SK-N-SH (cell line): ENCODE data around the gene SIK2. TPM values are rescaled to one million over a fixed set of nuclear protein-coding genes. Genes with fewer than 3 reads are reported as not detected.

Experiments used
- CTCF ChIA-PET: fragments of 300-600, 350-600 bp; formaldehyde crosslinking; extraction: SDS; loops from one replicate; lab custom pipeline; 2021; lab: Yijun Ruan, JAX
- POLR2A ChIA-PET: fragments of 350-600 bp; sonication (Branson Sonifier 250); formaldehyde crosslinking; extraction: SDS; loops from one replicate; lab custom pipeline; 2020; ENCODE audit warnings: antibody characterized with exemption, inconsistent platforms; lab: Yijun Ruan, JAX
- DNase-seq: peaks from one replicate; pipeline ENCODE4 v3.0.0; 2012
- H2AFZ ChIP-seq: fragments of 200-600 bp; sonication (generic); 2 replicates; pipeline ENCODE4 v1.8.1; 2016; ENCODE audit warnings: antibody characterized with exemption, mild to moderate bottlenecking, low read depth
- H3F3A ChIP-seq: fragments of 200-600 bp; sonication (generic); replicated peaks from 2 replicates; pipeline ENCODE3; 2016; ENCODE audit warnings: antibody characterized with exemption, mild to moderate bottlenecking; ENCODE audit not compliant: insufficient read depth
- H3K27ac ChIP-seq, 2 experiments: fragments of 200-500 bp in 1 of 2; fragments of 200-600 bp in 1 of 2; sonication (Bioruptor generic) in 1 of 2; sonication (generic), shearing (Covaris generic) in 1 of 2; 2 replicates each; pipeline versions ENCODE4 v1.5.1 to v1.6.1; 2014 to 2016; ENCODE audit warnings: low read depth in 2 of 2, inconsistent platforms in 1 of 2, low read length in 1 of 2, mild to moderate bottlenecking in 1 of 2, mixed read lengths in 1 of 2
- H3K27me3 ChIP-seq: fragments of 200-600 bp; sonication (generic), shearing (Covaris generic); 2 replicates; pipeline ENCODE4 v1.6.1; 2016; ENCODE audit warnings: mixed run types; ENCODE audit not compliant: insufficient read depth
- H3K36me3 ChIP-seq, 2 experiments: fragments of 200-500 bp in 1 of 2; fragments of 200-600 bp in 1 of 2; sonication (Bioruptor generic) in 1 of 2; sonication (generic) in 1 of 2; replicated peaks in 1 of 2; 2 replicates each; pipeline versions ENCODE3 to v1.5.1; 2014 to 2016; ENCODE audit warnings: low read length in 1 of 2, mild to moderate bottlenecking in 1 of 2; ENCODE audit not compliant: insufficient read depth in 2 of 2, control insufficient read depth in 1 of 2
- H3K4me1 ChIP-seq, 2 experiments: fragments of 200-500 bp in 1 of 2; fragments of 200-600 bp in 1 of 2; sonication (Bioruptor generic) in 1 of 2; sonication (generic), shearing (Covaris generic) in 1 of 2; 2 replicates each; pipeline versions ENCODE4 v1.5.1 to v1.6.1; 2014 to 2016; ENCODE audit warnings: low read depth in 1 of 2, low read length in 1 of 2, mixed run types in 1 of 2; ENCODE audit not compliant: insufficient read depth in 2 of 2, control insufficient read depth in 1 of 2
- H3K4me2 ChIP-seq: fragments of 200-600 bp; sonication (generic), shearing (Covaris generic); 2 replicates; pipeline ENCODE4 v1.6.1; 2017; ENCODE audit warnings: mixed run types
- H3K4me3 ChIP-seq, 2 experiments: fragments of 200-500 bp in 1 of 2; fragments of 200-600 bp in 1 of 2; sonication (Bioruptor generic) in 1 of 2; sonication (generic), shearing (Covaris generic) in 1 of 2; 2 replicates each; pipeline versions ENCODE4 v1.5.1 to v1.8.1; 2014 to 2016; ENCODE audit warnings: low read depth in 2 of 2, inconsistent platforms in 1 of 2, low read length in 1 of 2, mild to moderate bottlenecking in 1 of 2, mixed read lengths in 1 of 2, moderate library complexity in 1 of 2
- H3K79me2 ChIP-seq: fragments of 200-600 bp; sonication (generic); 2 replicates; pipeline ENCODE4 v1.8.1; 2017; ENCODE audit warnings: mild to moderate bottlenecking; ENCODE audit not compliant: insufficient read depth
- H3K9ac ChIP-seq: fragments of 200-600 bp; sonication (generic); 2 replicates; pipeline ENCODE4 v1.6.1; 2017; ENCODE audit warnings: mixed run types
- H3K9me2 ChIP-seq: fragments of 200-600 bp; sonication (generic); 2 replicates; pipeline ENCODE4 v1.6.1; 2017; ENCODE audit warnings: mixed run types
- H3K9me3 ChIP-seq: fragments of 200-600 bp; sonication (generic); 2 replicates; pipeline ENCODE4 v1.6.1; 2017; ENCODE audit warnings: mixed run types, mild to moderate bottlenecking, moderate library complexity
- H4K20me1 ChIP-seq: fragments of 200-600 bp; sonication (generic); 2 replicates; pipeline ENCODE4 v1.6.1; 2017; ENCODE audit warnings: mild to moderate bottlenecking, mixed run types; ENCODE audit not compliant: insufficient read depth
- CHD2 ChIP-seq: fragments of 150-350 bp; IDR thresholded peaks from 2 replicates; pipeline ENCODE4 v1.6.1; 2018; ENCODE audit warnings: low read length; ENCODE audit not compliant: partially characterized antibody
- EP300 ChIP-seq, 2 experiments: IDR thresholded peaks; 2 replicates each; pipeline versions ENCODE4 v1.4.0 to v1.6.1; 2012; ENCODE audit warnings: borderline replicate concordance in 1 of 2, low read depth in 1 of 2, low read length in 1 of 2
- EZH2phosphoT487 ChIP-seq: fragments of 200-600 bp; sonication (generic); IDR thresholded peaks from 2 replicates; pipeline ENCODE4 v1.6.1; 2017; ENCODE audit warnings: low read depth, mixed run types, mild to moderate bottlenecking, antibody characterized with exemption, moderate library complexity, borderline replicate concordance
- FOSL2 ChIP-seq: IDR thresholded peaks from 2 replicates; pipeline ENCODE4 v1.4.0; 2012; ENCODE audit warnings: low read depth, mild to moderate bottlenecking, moderate library complexity, borderline replicate concordance
- FOXJ3 ChIP-seq: sonication (generic); formaldehyde crosslinking; IDR thresholded peaks from 2 replicates; pipeline ENCODE4 v1.5.1; 2020; ENCODE audit warnings: mild to moderate bottlenecking, missing genetic modification reagents
- FOXM1 ChIP-seq: IDR thresholded peaks from 2 replicates; pipeline ENCODE4 v1.4.0; 2012; ENCODE audit warnings: low read depth, mild to moderate bottlenecking
- GABPA ChIP-seq: IDR thresholded peaks from 2 replicates; pipeline ENCODE4 v1.4.0; 2012; ENCODE audit warnings: low read depth, mild to moderate bottlenecking
- JUND ChIP-seq: IDR thresholded peaks from 2 replicates; pipeline ENCODE4 v1.4.0; 2012
- MXI1 ChIP-seq: IDR thresholded peaks from 2 replicates; pipeline ENCODE4 v1.6.1; 2012; ENCODE audit warnings: mild to moderate bottlenecking, low read depth, low read length, improper control_type of control experiment
- NRF1 ChIP-seq: IDR thresholded peaks from 2 replicates; pipeline ENCODE4 v1.6.1; 2012; ENCODE audit warnings: low read depth, mild to moderate bottlenecking, low read length
- RAD21 ChIP-seq: IDR thresholded peaks from 2 replicates; pipeline ENCODE4 v1.6.1; 2012; ENCODE audit warnings: mild to moderate bottlenecking, low read length
- RCOR1 ChIP-seq: fragments of 150-350 bp; IDR thresholded peaks from 2 replicates; pipeline ENCODE4 v1.6.1; 2017; ENCODE audit warnings: antibody characterized with exemption, low read length
- REST ChIP-seq: IDR thresholded peaks from 2 replicates; pipeline ENCODE4 v1.6.1; 2012; ENCODE audit warnings: mild to moderate bottlenecking, low read depth, low read length, moderate library complexity
- RFX5 ChIP-seq: IDR thresholded peaks from 2 replicates; pipeline ENCODE4 v1.6.1; 2012; ENCODE audit warnings: mild to moderate bottlenecking, improper control_type of control experiment, low read length
- RXRA ChIP-seq: IDR thresholded peaks from 2 replicates; pipeline ENCODE4 v1.4.0; 2012; ENCODE audit warnings: low read depth, mild to moderate bottlenecking, borderline replicate concordance
- SMC3 ChIP-seq: IDR thresholded peaks from 2 replicates; pipeline ENCODE4 v1.6.1; 2012; ENCODE audit warnings: low read depth, low read length, improper control_type of control experiment
- TCF12 ChIP-seq: IDR thresholded peaks from 2 replicates; pipeline ENCODE4 v1.4.0; 2012
- TEAD4 ChIP-seq: IDR thresholded peaks from 2 replicates; pipeline ENCODE4 v1.4.0; 2012; ENCODE audit warnings: mild to moderate bottlenecking, borderline replicate concordance; ENCODE audit not compliant: insufficient read depth
- YY1 ChIP-seq: IDR thresholded peaks from 2 replicates; pipeline ENCODE4 v1.4.0; 2012; ENCODE audit warnings: low read depth, mild to moderate bottlenecking
- WGBS: methylation state at CpG from one replicate; pipeline ENCODE4 v1.1.6; 2017; ENCODE audit warnings: low lambda C conversion rate; 5-methylcytosine and 5-hydroxymethylcytosine counted together
- polyA plus RNA-seq, 3 experiments: library from polyadenylated mRNA; depleted of rRNA; stranded (reverse); fragments of >200 nt; gene quantifications; 2 replicates each; pipeline ENCODE4 v1.2.3, GENCODE V29; 2012

The SIK2 gene
- polyA plus RNA-seq, 1 of the 3 experiments (the other 2 are of a cell fraction): 8.9 TPM

GRCh38 chr11:111642542-111642941 lies 40.3 kb downstream of the SIK2 start:
- CTCF ChIA-PET: interaction anchor here (0.7 kb wide), 1 partner anchor 38 kb away, joined by 3 read pairs; no protein-coding TSS in a partner anchor
- Histone ChIP-seq H4K20me1 (no peaks in the 10 kb centered on the region), H3K9ac (no peak overlapping the region), H3K9me2 (no peaks in the 10 kb centered on the region), H3K27ac (no peak overlapping the region), H3K4me3 (no peak overlapping the region), H3K27me3 (no peaks in the 10 kb centered on the region), H3K4me1 (no peaks in the 10 kb centered on the region), H3K4me2 (no peak overlapping the region), H3F3A (no peaks in the 10 kb centered on the region), H3K9me3 (no peaks in the 10 kb centered on the region), H2AFZ (no peak overlapping the region), H3K79me2 (peaks cover 41% of the 10 kb centered on the region), H3K36me3 (peaks cover 2 to 25% of the 10 kb centered on the region in 2 experiments)
- no peak for TF ChIP-seq RFX5
- TF ChIP-seq JUND: no peak
- no peak for TF ChIP-seq EZH2phosphoT487
- TF ChIP-seq RCOR1: no peak
- TF ChIP-seq TCF12: no peak
- no peak for TF ChIP-seq RXRA
- no peak for TF ChIP-seq FOSL2
- TF ChIP-seq SMC3: no peak
- TF ChIP-seq FOXM1: no peak
- TF ChIP-seq GABPA: no peak
- no peak for TF ChIP-seq EP300 (IDR thresholded peaks at IDR 0.05; ENCODE audit: borderline replicate concordance in 1 of 2, low read depth in 1 of 2, low read length in 1 of 2)
- no peak for TF ChIP-seq FOXJ3
- TF ChIP-seq CHD2: no peak
- no peak for TF ChIP-seq TEAD4
- POLR2A ChIA-PET: no interaction called here
- WGBS: 100% methylated on average over 1 of the region's 1 CpG
- no peak for DNase-seq

DNA sequence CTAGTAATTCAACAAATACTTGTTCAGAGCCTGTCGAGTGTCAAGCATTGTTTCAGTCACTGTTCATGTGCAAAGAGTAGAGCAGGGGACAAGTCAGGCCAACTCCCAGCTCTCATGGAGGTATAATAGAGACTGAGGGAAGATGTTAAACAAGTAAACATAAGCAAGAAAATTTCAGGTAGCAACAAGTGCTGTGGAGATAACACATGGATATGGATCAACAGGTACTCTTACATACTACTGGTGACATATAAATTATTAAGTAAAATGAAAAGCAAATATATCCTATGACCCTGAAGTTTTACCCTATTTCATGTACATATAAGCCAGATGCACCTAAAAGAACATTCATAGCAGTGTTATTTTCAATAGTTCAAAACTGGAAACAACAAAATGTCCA lies 42.7 kb downstream of the SIK2 start:
- no peaks in the 10 kb centered on the region for H3K27me3 ChIP-seq
- peaks cover 21% of the 10 kb centered on the region; the same call in 1 of the 2 replicates for H3K79me2 ChIP-seq
- H3K27ac ChIP-seq: no peak overlapping the region
- CTCF ChIA-PET: interaction anchor here (0.9 kb wide), 1 partner anchor 10 kb away, joined by 4 read pairs; no protein-coding TSS in a partner anchor
- no peaks in the 10 kb centered on the region for H4K20me1 ChIP-seq
- WGBS: 100% methylated on average over 1 of the region's 1 CpG
- H3K36me3 ChIP-seq: peaks cover 4 to 15% of the 10 kb centered on the region in 2 experiments
- no peak overlapping the region for H3K4me2 ChIP-seq
- no peak overlapping the region for H3K4me3 ChIP-seq
- no peaks in the 10 kb centered on the region for H3K4me1 ChIP-seq
- no peak overlapping the region for H2AFZ ChIP-seq
- no peaks in the 10 kb centered on the region for H3F3A ChIP-seq
- POLR2A ChIA-PET: no interaction called here
- no peaks in the 10 kb centered on the region for H3K9me2 ChIP-seq
- no peak overlapping the region for H3K9ac ChIP-seq
- no peak for DNase-seq
- TF ChIP-seq RAD21 (no peak), REST (no peak), RXRA (no peak), MXI1 (no peak), NRF1 (no peak), YY1 (no peak)
- TF ChIP-seq, all 33 proteins: peak for 0
- no peaks in the 10 kb centered on the region for H3K9me3 ChIP-seq
